GM12801 (cell line): ENCODE data around the gene ETS1.

ENCODE experiments used
- CTCF ChIP-seq: IDR thresholded peaks from one replicate; pipeline ENCODE4 v1.5.1; 2011; ENCODE audit warnings: control low read depth; ENCODE audit not compliant: insufficient read length; ENCODE audit errors: extremely low read depth

Gene ETS1

GRCh38 chr11:128417607-128418324 lies 169.6 kb downstream of the ETS1 start:
- no peak for TF ChIP-seq CTCF

DNA sequence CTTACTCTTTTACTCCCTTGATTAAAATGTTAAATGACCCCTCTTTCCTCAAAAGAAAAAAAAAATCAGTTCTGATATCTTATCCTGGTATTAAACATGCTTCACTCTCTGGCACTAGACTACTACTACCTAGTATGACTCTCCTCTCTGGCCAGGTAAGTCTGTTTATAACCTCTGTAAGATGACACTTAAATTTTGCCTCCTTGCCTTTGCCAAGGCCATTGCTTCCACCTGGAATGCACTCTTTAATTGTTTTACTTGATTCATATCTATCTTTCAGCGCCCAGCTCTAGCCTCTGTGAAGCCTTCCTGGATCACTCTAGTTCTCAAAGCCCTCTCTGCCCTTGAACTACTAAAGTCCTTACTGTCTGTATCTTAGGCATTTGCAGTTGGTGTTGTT lies 170.4 kb downstream of the ETS1 start:
- TF ChIP-seq CTCF: no peak

DNA sequence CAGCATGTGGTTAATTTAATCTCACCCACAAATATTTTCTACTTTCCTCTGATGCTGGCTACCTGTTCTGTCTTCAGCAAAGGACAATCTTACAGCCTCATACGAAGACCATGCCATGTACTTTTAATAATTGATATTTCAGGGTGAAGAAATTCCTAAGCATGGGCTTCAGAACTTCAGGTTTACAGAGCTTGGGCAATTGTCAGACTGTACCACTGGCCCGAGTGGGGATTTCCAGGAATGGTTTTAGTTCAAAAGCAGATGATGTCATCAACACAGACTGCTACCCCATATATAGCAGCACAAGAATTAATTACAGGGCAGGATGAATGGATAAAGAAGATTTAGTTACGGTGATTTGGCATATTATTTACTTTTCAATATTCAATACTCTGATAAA lies 171.8 kb downstream of the ETS1 start:
- TF ChIP-seq CTCF: no peak

DNA sequence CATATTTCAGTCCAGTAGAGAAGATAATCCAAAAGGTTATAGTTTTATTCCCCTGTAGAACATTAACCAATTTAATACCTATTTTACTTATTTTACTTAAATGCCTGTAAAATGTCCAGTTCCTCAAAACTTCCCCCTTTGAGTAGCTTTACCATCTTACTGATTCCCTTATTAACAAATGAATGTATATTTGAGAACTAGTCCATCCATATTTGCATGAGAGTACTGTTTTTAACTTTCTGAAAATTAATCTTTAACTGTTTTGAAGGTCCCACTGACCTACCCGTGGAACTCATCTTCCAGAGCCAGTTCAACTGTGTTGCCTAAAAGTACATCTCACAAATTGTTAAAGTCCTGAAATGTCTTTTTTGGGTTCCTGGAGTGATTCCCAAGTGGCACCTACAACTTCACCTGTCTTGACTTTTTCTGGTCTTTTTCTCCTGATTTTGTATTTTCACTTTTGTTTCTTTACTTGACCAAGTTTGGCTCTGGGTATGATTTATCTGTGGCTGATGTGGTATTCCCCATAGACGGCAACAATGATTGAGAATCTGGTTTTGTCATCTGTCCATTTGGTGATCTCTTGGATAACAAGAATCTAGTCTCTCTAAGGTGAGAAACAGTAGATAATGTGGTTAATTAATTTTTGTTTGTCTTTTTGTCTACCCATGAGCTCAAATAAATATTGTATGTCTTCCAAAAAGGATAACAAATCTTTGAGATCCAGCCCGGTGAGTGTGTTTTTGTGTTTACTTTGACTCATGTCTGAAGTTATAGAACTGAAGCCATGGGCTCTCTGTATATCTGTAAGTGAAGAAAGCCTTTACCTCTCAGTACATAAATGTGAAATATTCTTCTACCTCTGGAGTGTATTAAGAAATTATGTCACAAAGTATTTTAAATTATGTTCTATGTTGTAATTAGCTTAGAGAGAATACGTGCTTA lies 174.2 kb downstream of the ETS1 start:
- no peak for TF ChIP-seq CTCF

DNA sequence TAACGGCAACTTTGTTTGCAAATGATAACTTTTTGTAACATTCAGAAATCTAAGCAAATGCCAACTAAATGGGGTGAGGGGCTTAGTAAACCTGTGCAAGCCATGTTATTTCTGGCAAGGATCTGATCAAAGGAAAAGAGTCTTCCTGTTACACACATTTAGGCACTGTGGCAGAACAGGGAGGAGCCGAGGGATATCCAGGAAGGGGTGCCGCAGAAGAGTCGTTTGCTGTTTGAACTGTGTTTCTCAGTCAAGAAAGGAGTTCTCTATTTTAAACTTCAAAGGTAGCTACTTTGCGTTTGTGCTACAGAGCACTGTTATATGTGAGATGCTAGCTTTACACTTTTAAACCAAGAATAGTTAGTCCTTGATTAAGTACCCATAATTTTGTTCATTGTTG lies 175.5 kb downstream of the ETS1 start:
- no peak for TF ChIP-seq CTCF

- no peak for TF ChIP-seq CTCF
These were observed 176.2 kb downstream of the ETS1 start for GRCh38 chr11:128411150-128411549.

GRCh38 chr11:128409476-128409875 lies 177.9 kb downstream of the ETS1 start:
- no peak for TF ChIP-seq CTCF
